Tibial nerve (tissue), 4 donors: ENCODE measurements around the gene RUVBL1.

Source experiments
- EP300 ChIP-seq, 2 donors: sonication (generic); formaldehyde crosslinking; IDR thresholded peaks; one replicate each; pipeline ENCODE4 v1.6.1; 2017; ENCODE audit warnings: antibody characterized with exemption in 2 of 2, mild to moderate bottlenecking in 1 of 2
- POLR2A ChIP-seq, 2 donors: fragments of 450-650 bp; IDR thresholded peaks; one replicate each; pipeline ENCODE4 v1.6.1; 2017; ENCODE audit warnings: antibody characterized with exemption in 2 of 2, mild to moderate bottlenecking in 2 of 2, moderate library complexity in 2 of 2
- TF ChIP-seq, protein P1 (sequence below), 5 experiments: fragments of 200-600 bp in 3 of 5; fragments of 450-650 bp in 2 of 5; sonication (generic) in 3 of 5; IDR thresholded peaks; one replicate each; pipeline ENCODE4 v1.5.1; 2016 to 2019; ENCODE audit warnings: antibody characterized with exemption in 5 of 5, mild to moderate bottlenecking in 3 of 5, moderate library complexity in 2 of 5

DNA sequence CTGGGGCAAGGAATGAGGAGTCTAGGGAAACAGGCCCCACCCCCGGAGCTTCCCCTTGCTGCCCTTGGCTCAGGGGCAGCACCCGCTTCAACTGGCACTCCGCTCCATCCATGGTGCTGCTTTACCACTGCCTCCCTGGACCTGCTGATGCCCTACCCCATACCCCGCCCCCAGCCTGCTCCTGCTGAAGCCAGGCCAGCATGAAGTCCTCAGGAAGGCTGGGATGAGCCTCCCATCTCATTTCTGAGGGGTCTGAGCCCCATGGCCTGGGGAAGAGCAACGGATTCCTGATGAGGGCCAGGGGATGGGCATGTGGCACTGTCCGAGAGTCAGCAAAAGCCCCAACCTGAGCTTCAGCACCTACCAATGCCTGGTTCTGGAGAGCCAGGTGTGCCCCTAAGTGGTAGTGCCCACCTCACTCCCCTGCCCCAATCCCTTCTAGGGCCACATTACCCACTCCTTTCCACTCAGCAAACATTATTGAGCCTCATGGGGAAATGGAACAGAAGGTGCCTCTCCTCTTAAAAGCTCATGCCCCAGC, 50.4 kb downstream of the RUVBL1 start:
- TF ChIP-seq, protein P1, sequence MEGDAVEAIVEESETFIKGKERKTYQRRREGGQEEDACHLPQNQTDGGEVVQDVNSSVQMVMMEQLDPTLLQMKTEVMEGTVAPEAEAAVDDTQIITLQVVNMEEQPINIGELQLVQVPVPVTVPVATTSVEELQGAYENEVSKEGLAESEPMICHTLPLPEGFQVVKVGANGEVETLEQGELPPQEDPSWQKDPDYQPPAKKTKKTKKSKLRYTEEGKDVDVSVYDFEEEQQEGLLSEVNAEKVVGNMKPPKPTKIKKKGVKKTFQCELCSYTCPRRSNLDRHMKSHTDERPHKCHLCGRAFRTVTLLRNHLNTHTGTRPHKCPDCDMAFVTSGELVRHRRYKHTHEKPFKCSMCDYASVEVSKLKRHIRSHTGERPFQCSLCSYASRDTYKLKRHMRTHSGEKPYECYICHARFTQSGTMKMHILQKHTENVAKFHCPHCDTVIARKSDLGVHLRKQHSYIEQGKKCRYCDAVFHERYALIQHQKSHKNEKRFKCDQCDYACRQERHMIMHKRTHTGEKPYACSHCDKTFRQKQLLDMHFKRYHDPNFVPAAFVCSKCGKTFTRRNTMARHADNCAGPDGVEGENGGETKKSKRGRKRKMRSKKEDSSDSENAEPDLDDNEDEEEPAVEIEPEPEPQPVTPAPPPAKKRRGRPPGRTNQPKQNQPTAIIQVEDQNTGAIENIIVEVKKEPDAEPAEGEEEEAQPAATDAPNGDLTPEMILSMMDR (IDR thresholded peaks at IDR 0.05), result no peak
- no peak for TF ChIP-seq POLR2A (IDR thresholded peaks at IDR 0.05)
- no peak for TF ChIP-seq EP300 (IDR thresholded peaks at IDR 0.05)
